Measurements from ENCODE around the gene PKD2.
"Not testable (repeated sequence)": the region's sequence is repeated elsewhere in the genome, so short reads cannot be mapped to it uniquely, and the experiment has no call there.

Gene PKD2

GRCh38 chr4:88110826-88111225 is 103.4 kb downstream of the PKD2 start:
- Histone ChIP-seq H3K9ac (ENCODE audit: low read length) (no peak overlapping the region), H4K20me1 (ENCODE audit: insufficient read depth, low read length) (no peaks in the 10 kb centered on the region), H3K4me2 (ENCODE audit: low read length) (no peak overlapping the region), H3K9me3 (ENCODE audit: insufficient read depth, low read length) (no peaks in the 10 kb centered on the region), H2AFZ (ENCODE audit: low read depth, low read length) (no peak overlapping the region), H3K4me3 (ENCODE audit: low read length) (no peak overlapping the region), H3K79me2 (ENCODE audit: low read length) (no peaks in the 10 kb centered on the region), H3K36me3 (replicated peaks; ENCODE audit: low read depth, low read length) (no peaks in the 10 kb centered on the region), H3K27me3 (ENCODE audit: low read depth, low read length) (no peaks in the 10 kb centered on the region), H3K27ac (ENCODE audit: low read length) (no peak overlapping the region), H3K4me1 (ENCODE audit: low read length) (peaks cover 9% of the 10 kb centered on the region)
- TF ChIP-seq EZH2phosphoT487 (IDR thresholded peaks at IDR 0.05; ENCODE audit: low read depth) (no peak), CTCF (IDR thresholded peaks at IDR 0.05; ENCODE audit: low read depth, low read length) (no peak)

GRCh38 chr4:88112856-88113255 is 105.4 kb downstream of the PKD2 start:
- Histone ChIP-seq H3K9ac (ENCODE audit: low read length) (no peak overlapping the region), H3K4me3 (ENCODE audit: low read length) (no peak overlapping the region), H4K20me1 (ENCODE audit: insufficient read depth, low read length) (no peaks in the 10 kb centered on the region), H3K27me3 (ENCODE audit: low read depth, low read length) (no peaks in the 10 kb centered on the region), H3K4me2 (ENCODE audit: low read length) (no peak overlapping the region), H3K9me3 (ENCODE audit: insufficient read depth, low read length) (no peaks in the 10 kb centered on the region), H3K27ac (ENCODE audit: low read length) (no peak overlapping the region), H3K79me2 (ENCODE audit: low read length) (no peaks in the 10 kb centered on the region), H2AFZ (ENCODE audit: low read depth, low read length) (no peak overlapping the region), H3K4me1 (ENCODE audit: low read length) (peaks cover 6% of the 10 kb centered on the region; the same call in 1 of the 2 replicates), H3K36me3 (replicated peaks; ENCODE audit: low read depth, low read length) (peaks cover 2% of the 10 kb centered on the region)
- no peak for TF ChIP-seq EZH2phosphoT487 (IDR thresholded peaks at IDR 0.05; ENCODE audit: low read depth)
- no peak for TF ChIP-seq CTCF (IDR thresholded peaks at IDR 0.05; ENCODE audit: low read depth, low read length)

- Histone ChIP-seq H3K4me2 (ENCODE audit: low read length) (no peak overlapping the region), H3K27ac (ENCODE audit: low read length) (no peak overlapping the region), H3K79me2 (ENCODE audit: low read length) (no peaks in the 10 kb centered on the region), H4K20me1 (ENCODE audit: insufficient read depth, low read length) (no peaks in the 10 kb centered on the region), H3K9ac (ENCODE audit: low read length) (no peak overlapping the region), H3K9me3 (ENCODE audit: insufficient read depth, low read length) (peaks cover 6% of the 10 kb centered on the region; the same call in 1 of the 2 replicates), H3K36me3 (replicated peaks; ENCODE audit: low read depth, low read length) (peaks cover 7% of the 10 kb centered on the region), H3K4me1 (ENCODE audit: low read length) (peaks cover 6% of the 10 kb centered on the region; the same call in 1 of the 2 replicates), H2AFZ (ENCODE audit: low read depth, low read length) (no peak overlapping the region), H3K4me3 (ENCODE audit: low read length) (no peak overlapping the region), H3K27me3 (ENCODE audit: low read depth, low read length) (no peaks in the 10 kb centered on the region)
- no peak for TF ChIP-seq CTCF (IDR thresholded peaks at IDR 0.05; ENCODE audit: low read depth, low read length)
- no peak for TF ChIP-seq EZH2phosphoT487 (IDR thresholded peaks at IDR 0.05; ENCODE audit: low read depth)
Measured at GRCh38 chr4:88115587-88115986, 108.2 kb downstream of the PKD2 start.

- H3K4me3 ChIP-seq (ENCODE audit: low read length) = no peak overlapping the region
- H3K79me2 ChIP-seq (ENCODE audit: low read length) = no peaks in the 10 kb centered on the region
- H3K9ac ChIP-seq (ENCODE audit: low read length) = no peak overlapping the region
- H3K4me1 ChIP-seq (ENCODE audit: low read length) = peaks cover 6% of the 10 kb centered on the region; the same call in 1 of the 2 replicates
- H3K4me2 ChIP-seq (ENCODE audit: low read length) = no peak overlapping the region
- no peak overlapping the region for H3K27ac ChIP-seq (ENCODE audit: low read length)
- H3K27me3 ChIP-seq (ENCODE audit: low read depth, low read length) = no peaks in the 10 kb centered on the region
- no peak for TF ChIP-seq CTCF (IDR thresholded peaks at IDR 0.05; ENCODE audit: low read depth, low read length)
- TF ChIP-seq EZH2phosphoT487 (IDR thresholded peaks at IDR 0.05; ENCODE audit: low read depth) = no peak
- peaks cover 19% of the 10 kb centered on the region for H3K36me3 ChIP-seq (replicated peaks; ENCODE audit: low read depth, low read length)
- H2AFZ ChIP-seq (ENCODE audit: low read depth, low read length) = no peak overlapping the region
- peaks cover 8% of the 10 kb centered on the region; the same call in 1 of the 2 replicates for H3K9me3 ChIP-seq (ENCODE audit: insufficient read depth, low read length)
- no peaks in the 10 kb centered on the region for H4K20me1 ChIP-seq (ENCODE audit: insufficient read depth, low read length)
Measured at GRCh38 chr4:88119943-88120342, 112.5 kb downstream of the PKD2 start.

GRCh38 chr4:88122260-88122659 is 114.8 kb downstream of the PKD2 start:
- not testable (repeated sequence) for H3K27me3 ChIP-seq (ENCODE audit: low read depth, low read length); H3K4me3 ChIP-seq (ENCODE audit: low read length); H4K20me1 ChIP-seq (ENCODE audit: insufficient read depth, low read length); H3K4me1 ChIP-seq (ENCODE audit: low read length); H3K9ac ChIP-seq (ENCODE audit: low read length); H3K4me2 ChIP-seq (ENCODE audit: low read length); H3K9me3 ChIP-seq (ENCODE audit: insufficient read depth, low read length); H3K79me2 ChIP-seq (ENCODE audit: low read length); H3K27ac ChIP-seq (ENCODE audit: low read length); H2AFZ ChIP-seq (ENCODE audit: low read depth, low read length)
- H3K36me3 ChIP-seq (replicated peaks; ENCODE audit: low read depth, low read length) = peaks cover 19% of the 10 kb centered on the region

Data from OCI-LY3 (cell line).